ENCODE results near the gene SH3BGR. TPM values are rescaled to one million over a fixed set of nuclear protein-coding genes. Genes with fewer than 3 reads are reported as not detected.

SH3BGR gene
- total RNA-seq, 1 experiment from 2014 or later = 0.82 TPM

DNA sequence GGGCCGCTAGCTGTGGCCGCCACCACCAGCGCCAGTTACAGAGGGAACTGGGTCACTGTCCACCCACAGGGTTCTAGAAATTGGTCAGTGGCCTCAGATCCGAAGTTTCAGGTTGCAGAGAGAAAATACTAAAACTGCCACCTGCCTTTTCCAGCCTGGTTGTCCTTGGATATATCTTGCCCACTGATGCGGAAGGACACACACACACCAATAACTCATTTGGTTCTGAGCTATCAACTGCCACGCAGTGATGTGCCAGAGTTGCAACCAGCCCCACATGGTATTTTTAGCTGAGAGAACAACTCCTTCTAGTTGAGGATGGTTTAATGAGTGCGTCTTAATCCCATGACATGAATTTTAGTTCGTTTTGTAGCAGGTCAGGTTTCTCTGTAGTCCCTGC is 68.1 kb downstream of the SH3BGR start:
- Mint-ChIP-seq H3K4me1 (ENCODE audit: low read depth, unreplicated experiment) (no peaks in the 10 kb centered on the region), H3K9me3 (ENCODE audit: unreplicated experiment) (no peaks in the 10 kb centered on the region), H3K36me3 (ENCODE audit: insufficient read depth, unreplicated experiment) (no peaks in the 10 kb centered on the region), H3K4me3 (ENCODE audit: unreplicated experiment) (no peak overlapping the region), H3K27ac (ENCODE audit: unreplicated experiment) (no peak overlapping the region), H3K27me3 (ENCODE audit: insufficient read depth, unreplicated experiment) (peaks cover 12% of the 10 kb centered on the region)
- intact Hi-C loops (cut with micrococcal nuclease; ENCODE audit: unreplicated experiment) = loop anchor here (5.0 kb wide), 1 partner anchor 112 kb away; no protein-coding TSS in a partner anchor
- ChIA-PET POLR2A (no interaction called here), CTCF (no interaction called here)
- Histone ChIP-seq H3K36me3 (ENCODE audit: control insufficient read depth, insufficient read depth, low read length) (no peaks in the 10 kb centered on the region), H3K4me1 (no peaks in the 10 kb centered on the region), H3K27me3 (replicated peaks; ENCODE audit: control insufficient read depth, insufficient read depth, low read length) (no peaks in the 10 kb centered on the region), H3K9me3 (no peaks in the 10 kb centered on the region), H3K4me3 (ENCODE audit: low read depth, low read length) (no peak overlapping the region)
- no peak for TF ChIP-seq CTCF (IDR thresholded peaks at IDR 0.05; ENCODE audit: insufficient read depth in 1 of 2, low read depth in 1 of 2, low read length in 1 of 2, severe bottlenecking in 1 of 2, unreplicated experiment in 1 of 2)
- no TSS peak for BruUV-seq (replicated peaks)
- DNase-seq = no peak

DNA sequence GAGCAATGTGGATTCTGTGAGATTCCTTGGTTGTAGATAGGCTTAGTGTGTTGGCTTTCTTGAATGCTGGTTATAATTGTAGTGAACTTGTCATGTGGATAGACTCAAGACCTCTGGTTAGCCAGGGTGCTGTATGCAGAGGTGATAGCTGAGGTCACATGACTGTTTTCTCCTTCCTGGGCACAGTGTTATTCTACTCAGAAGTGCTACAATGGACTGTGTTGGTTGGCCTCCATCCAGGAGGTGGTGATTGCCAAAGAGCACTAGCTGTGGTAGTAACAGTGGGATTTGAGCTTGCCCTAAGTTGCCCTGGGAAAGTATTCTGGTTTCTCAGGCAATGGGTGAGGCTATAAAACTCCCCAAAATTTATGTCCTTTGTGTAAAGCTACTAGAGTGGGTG is 71.6 kb downstream of the SH3BGR start:
- Histone ChIP-seq H3K4me3 (ENCODE audit: low read depth, low read length) (no peak overlapping the region), H3K9me3 (no peaks in the 10 kb centered on the region), H3K36me3 (ENCODE audit: control insufficient read depth, insufficient read depth, low read length) (no peaks in the 10 kb centered on the region), H3K27me3 (replicated peaks; ENCODE audit: control insufficient read depth, insufficient read depth, low read length) (no peaks in the 10 kb centered on the region), H3K4me1 (no peaks in the 10 kb centered on the region)
- Mint-ChIP-seq H3K27me3 (ENCODE audit: insufficient read depth, unreplicated experiment) (peaks cover 14% of the 10 kb centered on the region), H3K27ac (ENCODE audit: unreplicated experiment) (no peak overlapping the region), H3K36me3 (ENCODE audit: insufficient read depth, unreplicated experiment) (no peaks in the 10 kb centered on the region), H3K4me3 (ENCODE audit: unreplicated experiment) (no peak overlapping the region), H3K4me1 (ENCODE audit: low read depth, unreplicated experiment) (no peaks in the 10 kb centered on the region), H3K9me3 (ENCODE audit: unreplicated experiment) (no peaks in the 10 kb centered on the region)
- ChIA-PET POLR2A (no interaction called here), CTCF (no interaction called here)
- no peak for DNase-seq
- intact Hi-C loops (cut with micrococcal nuclease; ENCODE audit: unreplicated experiment) = no loop called here
- TF ChIP-seq CTCF (IDR thresholded peaks at IDR 0.05; ENCODE audit: insufficient read depth in 1 of 2, low read depth in 1 of 2, low read length in 1 of 2, severe bottlenecking in 1 of 2, unreplicated experiment in 1 of 2) = no peak
- no TSS peak for BruUV-seq (replicated peaks)

DNA sequence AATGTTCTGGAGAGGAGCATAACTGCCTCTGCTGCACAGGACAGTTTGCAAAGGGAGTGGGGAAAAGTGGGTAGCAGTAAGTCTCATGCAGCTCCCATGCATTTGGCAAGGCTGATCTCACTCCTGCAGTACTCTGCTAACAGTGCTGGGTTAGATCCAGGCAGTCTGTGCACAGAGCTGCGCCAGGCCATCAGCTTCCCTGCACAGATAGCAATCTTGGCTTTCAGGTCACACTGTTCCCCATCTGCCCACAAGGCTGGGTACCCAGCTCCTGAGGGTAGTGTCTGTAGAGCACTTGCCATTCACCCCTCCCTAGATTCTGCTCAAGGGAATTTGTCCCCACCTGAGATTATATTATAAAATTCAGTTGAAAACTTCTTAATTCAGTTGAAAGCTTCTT is 72.1 kb downstream of the SH3BGR start:
- Mint-ChIP-seq H3K4me1 (ENCODE audit: low read depth, unreplicated experiment) (no peaks in the 10 kb centered on the region), H3K36me3 (ENCODE audit: insufficient read depth, unreplicated experiment) (no peaks in the 10 kb centered on the region), H3K4me3 (ENCODE audit: unreplicated experiment) (no peak overlapping the region), H3K9me3 (ENCODE audit: unreplicated experiment) (no peaks in the 10 kb centered on the region), H3K27ac (ENCODE audit: unreplicated experiment) (no peak overlapping the region), H3K27me3 (ENCODE audit: insufficient read depth, unreplicated experiment) (peaks cover 15% of the 10 kb centered on the region)
- CTCF ChIA-PET = no interaction called here
- no TSS peak for BruUV-seq (replicated peaks)
- POLR2A ChIA-PET = no interaction called here
- Histone ChIP-seq H3K36me3 (ENCODE audit: control insufficient read depth, insufficient read depth, low read length) (no peaks in the 10 kb centered on the region), H3K9me3 (no peaks in the 10 kb centered on the region), H3K4me3 (ENCODE audit: low read depth, low read length) (no peak overlapping the region), H3K27me3 (replicated peaks; ENCODE audit: control insufficient read depth, insufficient read depth, low read length) (no peaks in the 10 kb centered on the region), H3K4me1 (no peaks in the 10 kb centered on the region)
- TF ChIP-seq CTCF (IDR thresholded peaks at IDR 0.05; ENCODE audit: insufficient read depth in 1 of 2, low read depth in 1 of 2, low read length in 1 of 2, severe bottlenecking in 1 of 2, unreplicated experiment in 1 of 2) = no peak
- DNase-seq = no peak
- intact Hi-C loops (cut with micrococcal nuclease; ENCODE audit: unreplicated experiment) = no loop called here

Measured in Caco-2 (cell line).